Effector CD8-positive, alpha-beta T cell (primary cell): ENCODE results near the gene CPB2.

Experiments used
- DNase-seq: peaks from one replicate; lab custom pipeline; 2025; lab: John Stamatoyannopoulos, UW
- total RNA-seq, 4 experiments: gene quantifications; one replicate each; lab custom pipeline; 2026; lab: John Stamatoyannopoulos, UW

The CPB2 gene, protein sequence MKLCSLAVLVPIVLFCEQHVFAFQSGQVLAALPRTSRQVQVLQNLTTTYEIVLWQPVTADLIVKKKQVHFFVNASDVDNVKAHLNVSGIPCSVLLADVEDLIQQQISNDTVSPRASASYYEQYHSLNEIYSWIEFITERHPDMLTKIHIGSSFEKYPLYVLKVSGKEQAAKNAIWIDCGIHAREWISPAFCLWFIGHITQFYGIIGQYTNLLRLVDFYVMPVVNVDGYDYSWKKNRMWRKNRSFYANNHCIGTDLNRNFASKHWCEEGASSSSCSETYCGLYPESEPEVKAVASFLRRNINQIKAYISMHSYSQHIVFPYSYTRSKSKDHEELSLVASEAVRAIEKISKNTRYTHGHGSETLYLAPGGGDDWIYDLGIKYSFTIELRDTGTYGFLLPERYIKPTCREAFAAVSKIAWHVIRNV
- total RNA-seq: 0 to 0.27 (median 0.09) reads per million in 4 experiments

DNA sequence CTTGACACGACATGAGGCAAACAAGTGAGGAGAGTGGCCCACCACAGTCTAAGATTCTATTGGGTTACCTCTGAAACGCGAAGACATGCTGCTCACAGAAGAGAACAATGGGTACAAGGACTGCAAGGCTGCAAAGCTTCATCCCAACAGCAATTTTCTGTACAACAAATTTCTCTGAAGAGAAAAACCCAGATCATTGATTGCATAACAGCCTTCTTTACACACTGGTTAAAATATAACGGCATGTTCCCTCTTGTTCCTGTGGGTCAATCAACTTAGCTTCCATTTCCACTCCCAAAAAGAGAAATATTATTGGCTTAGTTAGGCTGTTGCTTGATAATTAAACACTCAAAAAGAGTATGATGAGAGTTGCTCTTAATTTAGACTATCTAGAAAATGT is at the start of gene CPB2:
Gene CPB2 (minus strand): TSS at position 166 of the 400 bp plus-strand sequence. CDS start 24 bp downstream, at position 142.
- DNase-seq: no peak

DNA sequence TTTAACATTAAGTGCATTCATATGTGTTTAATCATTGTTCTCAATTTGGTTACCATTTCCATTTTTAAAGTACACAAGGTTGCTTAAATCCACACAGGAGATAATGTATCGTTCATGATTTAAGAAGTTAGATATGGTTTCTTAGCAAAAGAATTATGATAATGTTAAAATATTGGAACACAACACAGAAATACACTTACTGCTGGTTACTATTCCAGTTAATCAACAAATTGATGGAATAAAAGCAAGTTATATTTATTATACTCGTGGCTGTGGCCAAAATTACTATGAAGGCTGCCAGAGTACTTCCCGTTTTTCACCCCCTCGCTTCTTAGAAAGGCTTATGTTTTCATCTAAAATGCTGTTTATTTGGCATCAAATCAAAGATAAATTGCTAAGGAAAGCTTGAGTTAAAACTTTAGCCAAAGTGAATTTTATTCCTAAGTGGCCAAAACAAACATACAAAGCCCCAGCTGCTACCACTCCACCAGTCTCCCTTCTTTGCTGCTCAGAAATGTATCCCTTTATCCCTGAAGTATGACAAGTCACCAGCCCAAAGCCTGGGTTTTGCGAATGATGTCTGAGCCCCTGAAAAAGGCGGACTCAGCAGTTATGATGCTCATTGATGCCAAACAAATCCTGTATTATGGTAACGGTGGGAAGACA is 49.4 kb upstream of the CPB2 start:
- no peak for DNase-seq

- no peak for DNase-seq
Observed at GRCh38 chr13:46152627-46153328, 47.9 kb upstream of the CPB2 start.

- DNase-seq: no peak
Observed at GRCh38 chr13:46150134-46150693, 45.4 kb upstream of the CPB2 start.

GRCh38 chr13:46149272-46150133 is 44.7 kb upstream of the CPB2 start:
- DNase-seq: no peak

- no peak for DNase-seq
Observed at GRCh38 chr13:46146898-46147297, 42.1 kb upstream of the CPB2 start.

DNA sequence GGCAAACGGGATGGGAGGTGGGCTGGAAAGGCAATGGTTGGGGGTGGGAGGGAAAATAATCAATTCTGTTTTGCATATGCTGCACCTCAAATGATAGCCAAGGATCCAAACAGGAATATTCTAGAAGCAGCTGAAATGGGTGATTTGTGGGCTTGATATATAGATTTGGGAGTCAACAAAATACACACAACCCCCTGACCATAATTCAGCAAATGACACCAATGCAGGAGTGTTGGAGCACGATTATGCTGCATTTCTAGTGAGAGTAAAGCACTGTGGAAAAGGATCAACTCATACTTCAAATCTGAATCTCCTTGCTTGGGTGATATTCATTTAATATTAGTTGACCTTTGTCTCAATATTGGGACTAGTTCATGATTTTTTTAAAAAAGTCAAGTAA is 41.1 kb upstream of the CPB2 start:
- no peak for DNase-seq

- no peak for DNase-seq
Observed at GRCh38 chr13:46145135-46145534, 40.3 kb upstream of the CPB2 start.

DNA sequence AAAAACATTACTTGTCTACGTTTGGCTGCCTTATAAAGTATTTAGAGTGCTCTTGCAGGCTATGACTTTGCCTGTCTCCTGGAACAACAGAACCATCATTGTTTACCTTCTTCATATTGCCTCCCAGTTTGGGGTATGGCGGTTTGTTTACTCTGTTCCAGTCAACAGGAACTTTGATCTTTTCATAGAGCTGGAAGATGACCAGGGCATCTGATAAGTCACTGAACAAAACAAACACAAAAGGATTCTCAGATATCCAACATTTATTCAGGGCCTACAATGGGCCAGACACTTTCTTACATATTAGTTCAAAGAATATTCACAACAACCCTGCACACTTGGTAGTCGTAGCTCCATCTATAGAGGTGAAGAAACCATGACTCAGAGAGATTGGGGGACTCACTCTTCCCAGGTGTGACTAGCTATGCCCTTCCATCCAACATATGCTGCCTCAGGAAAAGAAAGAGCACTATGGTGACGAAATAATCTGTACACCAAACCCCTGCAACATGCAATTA is 38.4 kb upstream of the CPB2 start:
- no peak for DNase-seq

DNA sequence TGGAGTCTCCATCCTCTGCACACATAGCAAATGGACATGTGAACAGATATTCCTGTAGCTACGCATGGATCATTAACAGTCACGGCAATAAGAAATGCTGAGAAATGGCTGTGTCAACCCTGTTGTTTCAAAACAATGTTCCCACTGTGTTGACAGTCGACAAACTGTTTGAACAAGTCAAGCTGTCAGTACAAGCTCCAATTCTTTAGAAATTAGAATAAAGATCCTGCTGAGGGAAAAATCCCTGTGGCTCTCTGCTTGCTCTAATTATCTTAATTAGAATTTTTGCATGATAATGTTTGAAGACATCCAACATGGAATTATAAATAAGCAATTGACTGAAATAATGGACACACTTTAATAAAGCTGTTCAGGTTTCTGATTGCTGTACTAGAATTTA is 37.9 kb upstream of the CPB2 start:
- no peak for DNase-seq

- no peak for DNase-seq
Observed at GRCh38 chr13:46140044-46140443, 35.2 kb upstream of the CPB2 start.

DNA sequence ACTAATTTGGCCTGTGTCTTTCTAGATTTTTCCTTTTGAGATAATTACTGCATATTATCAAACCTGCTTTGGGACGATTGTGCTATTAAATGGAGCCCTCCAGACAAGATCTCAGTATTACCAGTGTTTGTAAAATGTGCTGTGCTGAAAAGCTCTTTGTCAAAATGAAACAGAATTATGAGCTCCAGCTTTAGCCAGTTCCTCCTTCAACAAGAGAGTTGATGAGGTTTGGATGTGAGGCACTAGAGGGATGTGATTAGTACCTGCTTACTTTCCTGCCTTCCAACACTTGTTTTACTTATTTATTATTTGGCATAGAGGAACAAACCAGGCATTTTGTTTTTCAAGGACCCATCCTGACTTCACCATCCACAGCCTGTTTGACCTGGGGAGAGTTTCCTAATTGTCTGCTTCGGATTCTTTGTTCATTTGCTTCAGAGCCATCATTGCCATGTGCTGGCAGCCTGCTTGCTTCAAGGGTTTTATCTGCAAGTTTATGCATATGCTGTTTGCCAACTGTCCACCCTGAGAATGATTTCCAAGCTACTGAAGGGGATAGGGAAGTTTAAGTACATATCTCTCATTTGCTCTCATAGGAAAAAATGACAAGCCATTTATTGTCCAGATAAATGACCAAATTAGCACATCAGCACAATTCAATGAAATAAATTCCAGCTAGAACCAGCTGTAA is 32.9 kb upstream of the CPB2 start:
- no peak for DNase-seq

GRCh38 chr13:46136688-46137087 is 31.9 kb upstream of the CPB2 start:
- DNase-seq: no peak

- DNase-seq: no peak
Observed at GRCh38 chr13:46134961-46135522, 30.2 kb upstream of the CPB2 start.

GRCh38 chr13:46134494-46134893 is 29.7 kb upstream of the CPB2 start:
- DNase-seq: no peak

DNA sequence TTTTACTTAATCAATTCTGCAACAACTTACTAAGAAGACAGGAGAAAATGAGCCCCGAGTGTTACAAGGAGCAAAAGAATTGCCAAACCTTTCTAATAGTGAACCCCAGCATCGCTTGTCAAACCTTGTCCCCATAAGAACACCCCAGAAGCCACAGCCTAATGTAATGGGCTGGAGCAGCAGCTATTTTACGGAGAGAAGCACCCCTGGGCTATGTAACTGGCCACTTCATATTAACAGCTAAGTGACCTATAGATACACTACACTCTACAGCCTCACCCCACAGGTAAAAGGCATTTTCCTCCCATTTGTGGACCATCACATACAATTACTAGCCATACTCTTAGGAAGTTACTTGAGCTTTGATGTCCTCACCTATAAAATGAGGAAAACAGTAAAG is 27.3 kb upstream of the CPB2 start:
- DNase-seq: no peak

DNA sequence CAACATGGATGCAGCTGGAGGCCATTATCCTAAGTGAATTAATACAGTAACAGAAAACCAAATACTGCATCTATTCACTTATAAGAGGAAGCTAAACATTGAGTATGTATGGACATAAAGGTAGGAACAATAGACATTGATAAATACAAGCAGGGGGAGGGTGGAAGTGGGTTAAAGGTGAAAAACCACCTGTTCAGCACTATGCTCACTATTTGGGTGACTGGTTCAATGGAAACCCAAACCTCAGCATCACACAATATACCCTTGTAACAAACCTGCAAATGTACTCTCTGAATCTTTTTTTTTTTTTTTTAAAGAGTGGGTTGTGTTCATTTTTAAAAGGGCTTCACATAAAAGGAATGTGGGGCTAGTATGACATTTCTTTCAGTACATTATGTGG is 26.9 kb upstream of the CPB2 start:
- DNase-seq: no peak

GRCh38 chr13:46129955-46130618 is 25.3 kb upstream of the CPB2 start:
- no peak for DNase-seq

DNA sequence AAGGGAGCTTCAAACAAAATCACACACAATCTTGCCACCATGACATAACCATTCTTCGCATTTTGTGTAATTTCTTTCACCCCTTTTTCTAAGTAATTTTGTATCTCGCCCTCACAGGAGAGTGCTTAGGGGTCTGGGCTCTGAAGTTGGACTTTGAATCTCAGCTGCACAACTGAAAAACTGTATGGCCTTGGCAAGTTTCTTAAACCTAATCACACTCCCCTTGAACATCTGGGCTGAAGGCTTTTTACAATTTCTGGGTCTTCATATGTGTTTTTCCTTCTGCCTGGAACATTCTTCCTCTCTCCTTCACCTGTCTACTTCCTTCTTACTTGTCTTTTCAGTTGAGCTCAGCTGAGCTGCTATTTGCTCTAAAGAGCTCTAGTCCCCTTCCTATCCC is 24.3 kb upstream of the CPB2 start:
- DNase-seq: no peak
